GM12891 (cell line): ENCODE measurements around the gene FILIP1L.

Experiments
- POLR2A ChIP-seq: IDR thresholded peaks from 2 replicates; pipeline ENCODE4 v1.6.1; 2011; ENCODE audit warnings: low read depth, low read length, control low read depth
- SPI1 ChIP-seq: IDR thresholded peaks from 2 replicates; pipeline ENCODE4 v1.6.1; 2011; ENCODE audit warnings: low read depth, low read length, control low read depth

DNA sequence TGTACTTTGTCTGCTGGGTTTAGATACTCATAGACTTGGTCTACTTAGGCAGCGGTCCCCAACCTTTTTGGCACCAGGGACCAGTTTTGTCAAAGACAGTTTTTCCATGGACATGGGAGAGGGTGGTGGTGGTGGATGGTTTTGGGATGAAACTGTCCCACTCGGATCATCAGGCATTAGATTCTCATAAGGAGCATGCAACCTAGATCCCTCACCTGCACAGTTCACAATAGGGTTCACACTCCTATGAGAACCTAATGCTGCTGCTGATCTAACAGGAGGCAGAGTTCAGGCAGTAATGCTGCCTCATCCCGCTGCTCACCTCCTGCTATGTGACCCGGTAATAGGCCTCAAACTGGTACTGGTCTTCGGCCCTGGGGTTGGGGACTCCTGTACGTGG, 251.3 kb downstream of the FILIP1L start:
- TF ChIP-seq POLR2A, result no peak
- TF ChIP-seq SPI1, result no peak
